GM23338 (cell line): ENCODE results near the gene IL26. TPM values are rescaled to one million over a fixed set of nuclear protein-coding genes. Genes with fewer than 3 reads are reported as not detected.

Experiments
- ATAC-seq: fragments of 200-7000 bp; cut with Tn5 transposase; 3 replicates; pipeline ENCODE4 v1.9.1; 2020
- DNase-seq: peaks from one replicate; pipeline ENCODE4 v3.0.0-alpha.2; 2015; ENCODE audit warnings: low spot score
- H2AFZ ChIP-seq: fragments of 200-600 bp; sonication (generic); 2 replicates; pipeline ENCODE4 v1.8.0; 2016; ENCODE audit warnings: antibody characterized with exemption, mild to moderate bottlenecking, moderate library complexity
- H3F3A ChIP-seq: fragments of 200-600 bp; sonication (generic); replicated peaks from 2 replicates; pipeline ENCODE4 v1.8.0; 2017; ENCODE audit warnings: antibody characterized with exemption, mixed run types, low read depth
- H3K27ac ChIP-seq: fragments of 200-600 bp; sonication (generic); 2 replicates; pipeline ENCODE4 v1.6.1; 2016; ENCODE audit warnings: low read depth
- H3K27me3 ChIP-seq: fragments of 200-600 bp; sonication (generic); 2 replicates; pipeline ENCODE4 v1.8.0; 2016; ENCODE audit warnings: mild to moderate bottlenecking, mixed run types, moderate library complexity; ENCODE audit not compliant: insufficient read depth
- H3K36me3 ChIP-seq: fragments of 200-600 bp; sonication (generic); 2 replicates; pipeline ENCODE4 v1.8.0; 2016; ENCODE audit warnings: mild to moderate bottlenecking; ENCODE audit not compliant: insufficient read depth
- H3K4me1 ChIP-seq: fragments of 200-600 bp; sonication (generic); 2 replicates; pipeline ENCODE4 v1.8.0; 2016; ENCODE audit warnings: mild to moderate bottlenecking, moderate library complexity; ENCODE audit not compliant: insufficient read depth
- H3K4me2 ChIP-seq: fragments of 200-600 bp; sonication (generic); 2 replicates; pipeline ENCODE4 v1.7.1; 2017; ENCODE audit warnings: mixed run types
- H3K4me3 ChIP-seq: fragments of 200-600 bp; sonication (generic); 2 replicates; pipeline ENCODE4 v1.6.1; 2016; ENCODE audit warnings: mixed run types
- H3K79me2 ChIP-seq: fragments of 200-600 bp; sonication (generic); replicated peaks from 2 replicates; pipeline ENCODE4 v1.8.0; 2017; ENCODE audit warnings: mild to moderate bottlenecking; ENCODE audit not compliant: insufficient read depth
- H3K9me2 ChIP-seq: fragments of 200-600 bp; sonication (generic); 2 replicates; pipeline ENCODE4 v1.8.0; 2017; ENCODE audit not compliant: insufficient read depth
- H4K20me1 ChIP-seq: fragments of 200-600 bp; sonication (generic); replicated peaks from 2 replicates; pipeline ENCODE4 v1.8.0; 2017; ENCODE audit warnings: mild to moderate bottlenecking; ENCODE audit not compliant: insufficient read depth
- H3K27ac Mint-ChIP-seq: 2 replicates; pipeline ENCODE4 v1.8.0; 2020; ENCODE audit warnings: inconsistent platforms, mild to moderate bottlenecking, moderate library complexity, mixed read lengths
- H3K27me3 Mint-ChIP-seq: 3 replicates; pipeline ENCODE4 v1.8.0; 2022; ENCODE audit warnings: low read depth, mild to moderate bottlenecking, moderate library complexity, mixed read lengths, inconsistent platforms; ENCODE audit not compliant: insufficient read depth, poor library complexity
- H3K36me3 Mint-ChIP-seq: 3 replicates; pipeline ENCODE4 v1.8.0; 2021; ENCODE audit warnings: low read depth, mild to moderate bottlenecking, inconsistent platforms, moderate library complexity, mixed read lengths
- H3K4me1 Mint-ChIP-seq: 3 replicates; pipeline ENCODE4 v1.8.0; 2020; ENCODE audit warnings: mild to moderate bottlenecking, inconsistent platforms, mixed read lengths
- H3K4me3 Mint-ChIP-seq: 3 replicates; pipeline ENCODE4 v1.8.0; 2021; ENCODE audit warnings: moderate library complexity, mild to moderate bottlenecking, inconsistent platforms, mixed read lengths
- H3K9me3 Mint-ChIP-seq: 3 replicates; pipeline ENCODE4 v1.8.0; 2020; ENCODE audit warnings: moderate library complexity, mild to moderate bottlenecking, inconsistent platforms, mixed read lengths
- EZH2 ChIP-seq: fragments of 200-600 bp; sonication (generic); IDR thresholded peaks from one replicate; pipeline ENCODE4 v1.8.0; 2017; ENCODE audit warnings: antibody characterized with exemption, mild to moderate bottlenecking, low read depth; ENCODE audit not compliant: unreplicated experiment
- EZH2phosphoT487 ChIP-seq: fragments of 200-600 bp; sonication (generic); IDR thresholded peaks from one replicate; pipeline ENCODE4 v1.8.1; 2018; ENCODE audit warnings: antibody characterized with exemption; ENCODE audit not compliant: unreplicated experiment
- JUNB ChIP-seq: IDR thresholded peaks from one replicate; pipeline ENCODE4 v1.6.1; 2016; ENCODE audit warnings: antibody characterized with exemption; ENCODE audit not compliant: unreplicated experiment
- NANOG ChIP-seq: IDR thresholded peaks from 2 replicates; pipeline ENCODE4 v1.6.1; 2016; ENCODE audit warnings: antibody characterized with exemption, borderline replicate concordance
- POLR2AphosphoS5 ChIP-seq: IDR thresholded peaks from 2 replicates; pipeline ENCODE4 v1.6.1; 2016; ENCODE audit warnings: antibody characterized with exemption, low read depth
- STAT1 ChIP-seq: IDR thresholded peaks from one replicate; pipeline ENCODE4 v1.6.1; 2016; ENCODE audit warnings: antibody characterized with exemption; ENCODE audit not compliant: unreplicated experiment
- ZNF114 ChIP-seq: fragments of 250-450 bp; sonication (Bioruptor Pico); IDR thresholded peaks from 2 replicates; pipeline ENCODE4 v1.5.0; 2020; ENCODE audit warnings: mild to moderate bottlenecking, moderate library complexity
- ZNF331 ChIP-seq: fragments of 250-450 bp; sonication (Bioruptor Pico); IDR thresholded peaks from 2 replicates; pipeline ENCODE4 v1.5.0; 2020; ENCODE audit warnings: low read depth, mild to moderate bottlenecking, moderate library complexity
- polyA plus RNA-seq: library from polyadenylated mRNA; unstranded; fragments of >200 nt; fragmentation: Nextera tagmentation; extraction: Ambion mirVana; gene quantifications from 2 replicates; pipeline ENCODE4 v1.2.1, GENCODE V29; 2016
- total RNA-seq: library from RNA; depleted of rRNA; stranded (reverse); fragments of >200 nt; shearing (Covaris generic); gene quantifications from 2 replicates; pipeline ENCODE4 v1.2.3, GENCODE V29; 2014
- TF ChIP-seq, protein P1 (sequence below): IDR thresholded peaks from one replicate; pipeline ENCODE4 v1.6.1; 2018; ENCODE audit warnings: antibody characterized with exemption; ENCODE audit not compliant: unreplicated experiment
- TF ChIP-seq, protein P2 (sequence below), 2 experiments: fragments of 200-600 bp in 1 of 2; sonication (generic) in 1 of 2; conservative IDR thresholded peaks; 2 replicates each; pipeline versions ENCODE4 v1.5.1 to v1.6.1; 2016 to 2017; ENCODE audit warnings: antibody characterized with exemption in 2 of 2, low read depth in 2 of 2, mild to moderate bottlenecking in 2 of 2, moderate library complexity in 1 of 2
- TF ChIP-seq, protein P3 (sequence below): IDR thresholded peaks from 2 replicates; pipeline ENCODE4 v1.6.1; 2016; ENCODE audit warnings: antibody characterized with exemption

Gene IL26
- total and polyA plus RNA-seq, 2 experiments from 2014 or later = not detected

DNA sequence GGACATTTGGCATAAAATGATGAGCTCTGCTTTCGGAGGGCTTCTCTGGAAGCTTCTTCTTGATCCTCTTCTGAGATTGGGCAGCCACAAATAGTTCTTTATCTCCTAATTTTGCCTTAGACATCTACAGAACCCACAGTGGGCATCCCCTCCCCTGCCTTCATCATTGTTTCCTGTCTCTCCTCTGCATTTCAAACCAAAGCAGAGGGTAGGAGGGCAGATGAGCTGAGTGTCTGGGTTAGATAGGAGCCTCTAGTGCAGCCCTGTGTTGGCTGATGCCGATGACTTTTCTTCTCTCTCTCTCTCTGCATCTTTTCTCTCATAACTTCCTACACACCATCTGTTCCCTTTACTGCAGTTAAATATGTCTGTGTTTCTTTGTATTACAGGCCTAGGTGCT is 8.5 kb upstream of the IL26 start (continued):
- TF ChIP-seq, protein P1, sequence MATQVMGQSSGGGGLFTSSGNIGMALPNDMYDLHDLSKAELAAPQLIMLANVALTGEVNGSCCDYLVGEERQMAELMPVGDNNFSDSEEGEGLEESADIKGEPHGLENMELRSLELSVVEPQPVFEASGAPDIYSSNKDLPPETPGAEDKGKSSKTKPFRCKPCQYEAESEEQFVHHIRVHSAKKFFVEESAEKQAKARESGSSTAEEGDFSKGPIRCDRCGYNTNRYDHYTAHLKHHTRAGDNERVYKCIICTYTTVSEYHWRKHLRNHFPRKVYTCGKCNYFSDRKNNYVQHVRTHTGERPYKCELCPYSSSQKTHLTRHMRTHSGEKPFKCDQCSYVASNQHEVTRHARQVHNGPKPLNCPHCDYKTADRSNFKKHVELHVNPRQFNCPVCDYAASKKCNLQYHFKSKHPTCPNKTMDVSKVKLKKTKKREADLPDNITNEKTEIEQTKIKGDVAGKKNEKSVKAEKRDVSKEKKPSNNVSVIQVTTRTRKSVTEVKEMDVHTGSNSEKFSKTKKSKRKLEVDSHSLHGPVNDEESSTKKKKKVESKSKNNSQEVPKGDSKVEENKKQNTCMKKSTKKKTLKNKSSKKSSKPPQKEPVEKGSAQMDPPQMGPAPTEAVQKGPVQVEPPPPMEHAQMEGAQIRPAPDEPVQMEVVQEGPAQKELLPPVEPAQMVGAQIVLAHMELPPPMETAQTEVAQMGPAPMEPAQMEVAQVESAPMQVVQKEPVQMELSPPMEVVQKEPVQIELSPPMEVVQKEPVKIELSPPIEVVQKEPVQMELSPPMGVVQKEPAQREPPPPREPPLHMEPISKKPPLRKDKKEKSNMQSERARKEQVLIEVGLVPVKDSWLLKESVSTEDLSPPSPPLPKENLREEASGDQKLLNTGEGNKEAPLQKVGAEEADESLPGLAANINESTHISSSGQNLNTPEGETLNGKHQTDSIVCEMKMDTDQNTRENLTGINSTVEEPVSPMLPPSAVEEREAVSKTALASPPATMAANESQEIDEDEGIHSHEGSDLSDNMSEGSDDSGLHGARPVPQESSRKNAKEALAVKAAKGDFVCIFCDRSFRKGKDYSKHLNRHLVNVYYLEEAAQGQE = no peak
- TF ChIP-seq, protein P2, sequence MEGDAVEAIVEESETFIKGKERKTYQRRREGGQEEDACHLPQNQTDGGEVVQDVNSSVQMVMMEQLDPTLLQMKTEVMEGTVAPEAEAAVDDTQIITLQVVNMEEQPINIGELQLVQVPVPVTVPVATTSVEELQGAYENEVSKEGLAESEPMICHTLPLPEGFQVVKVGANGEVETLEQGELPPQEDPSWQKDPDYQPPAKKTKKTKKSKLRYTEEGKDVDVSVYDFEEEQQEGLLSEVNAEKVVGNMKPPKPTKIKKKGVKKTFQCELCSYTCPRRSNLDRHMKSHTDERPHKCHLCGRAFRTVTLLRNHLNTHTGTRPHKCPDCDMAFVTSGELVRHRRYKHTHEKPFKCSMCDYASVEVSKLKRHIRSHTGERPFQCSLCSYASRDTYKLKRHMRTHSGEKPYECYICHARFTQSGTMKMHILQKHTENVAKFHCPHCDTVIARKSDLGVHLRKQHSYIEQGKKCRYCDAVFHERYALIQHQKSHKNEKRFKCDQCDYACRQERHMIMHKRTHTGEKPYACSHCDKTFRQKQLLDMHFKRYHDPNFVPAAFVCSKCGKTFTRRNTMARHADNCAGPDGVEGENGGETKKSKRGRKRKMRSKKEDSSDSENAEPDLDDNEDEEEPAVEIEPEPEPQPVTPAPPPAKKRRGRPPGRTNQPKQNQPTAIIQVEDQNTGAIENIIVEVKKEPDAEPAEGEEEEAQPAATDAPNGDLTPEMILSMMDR (conservative IDR thresholded peaks at IDR 0.05; ENCODE audit: low read depth in 2 of 2) = no peak
- TF ChIP-seq ZNF114 (no peak), STAT1 (no peak), JUNB (no peak), EZH2 (no peak), POLR2AphosphoS5 (no peak), ZNF331 (CRISPR knock-in tag) (no peak), NANOG (no peak), EZH2phosphoT487 (no peak)
- TF ChIP-seq, protein P3, sequence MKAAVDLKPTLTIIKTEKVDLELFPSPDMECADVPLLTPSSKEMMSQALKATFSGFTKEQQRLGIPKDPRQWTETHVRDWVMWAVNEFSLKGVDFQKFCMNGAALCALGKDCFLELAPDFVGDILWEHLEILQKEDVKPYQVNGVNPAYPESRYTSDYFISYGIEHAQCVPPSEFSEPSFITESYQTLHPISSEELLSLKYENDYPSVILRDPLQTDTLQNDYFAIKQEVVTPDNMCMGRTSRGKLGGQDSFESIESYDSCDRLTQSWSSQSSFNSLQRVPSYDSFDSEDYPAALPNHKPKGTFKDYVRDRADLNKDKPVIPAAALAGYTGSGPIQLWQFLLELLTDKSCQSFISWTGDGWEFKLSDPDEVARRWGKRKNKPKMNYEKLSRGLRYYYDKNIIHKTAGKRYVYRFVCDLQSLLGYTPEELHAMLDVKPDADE = no peak

DNA sequence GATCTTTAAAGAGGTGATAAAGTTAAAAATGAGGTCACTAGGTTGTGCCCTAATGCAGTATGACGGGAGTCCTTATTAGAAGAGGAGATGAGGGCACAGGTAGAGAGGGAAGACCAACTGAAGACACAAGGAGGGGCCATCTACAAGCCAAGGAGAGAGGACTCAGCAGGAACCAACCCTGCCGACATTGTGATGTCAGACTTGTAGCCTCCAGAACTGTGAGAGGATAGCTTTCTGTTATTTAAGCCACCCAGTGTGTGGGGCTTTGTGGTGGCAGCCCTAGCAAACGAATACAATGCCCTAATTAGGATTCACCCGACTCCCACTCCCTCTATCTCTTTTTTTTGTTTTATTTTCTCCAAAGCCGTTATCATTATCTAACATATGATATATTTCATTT is 7.9 kb upstream of the IL26 start:
- no peak for DNase-seq
- Histone ChIP-seq H3K4me1 (no peaks in the 10 kb centered on the region), H4K20me1 (no peaks in the 10 kb centered on the region), H3K4me2 (no peak overlapping the region), H3K4me3 (no peak overlapping the region), H3K27ac (no peak overlapping the region), H3K36me3 (no peaks in the 10 kb centered on the region), H3F3A (no peaks in the 10 kb centered on the region), H3K27me3 (no peaks in the 10 kb centered on the region), H3K79me2 (no peaks in the 10 kb centered on the region), H2AFZ (peak overlapping the region; percentile 28; the same call in 1 of the 2 replicates), H3K9me2 (no peaks in the 10 kb centered on the region)
- H3K9me3 Mint-ChIP-seq = no peaks in the 10 kb centered on the region
- H3K27ac Mint-ChIP-seq = no peak overlapping the region
- H3K4me1 Mint-ChIP-seq = no peaks in the 10 kb centered on the region; the same call in 1 of the 3 replicates
- H3K27me3 Mint-ChIP-seq = no peaks in the 10 kb centered on the region
- H3K36me3 Mint-ChIP-seq = no peaks in the 10 kb centered on the region
- no peak overlapping the region for H3K4me3 Mint-ChIP-seq
- peak; percentile 70 for ATAC-seq
- TF ChIP-seq, protein P1 = no peak
- TF ChIP-seq EZH2phosphoT487 = no peak
